GM18861 (cell line): ENCODE results near the gene ACSF3.
"Not testable (repeated sequence)": the region's sequence is repeated elsewhere in the genome, so short reads cannot be mapped to it uniquely, and the experiment has no call there.

Experiments used
- ATAC-seq: cut with Tn5 transposase; IDR thresholded peaks from one replicate; pipeline ENCODE4 v1.9.1; 2021; ENCODE audit not compliant: unreplicated experiment

ACSF3 gene

DNA sequence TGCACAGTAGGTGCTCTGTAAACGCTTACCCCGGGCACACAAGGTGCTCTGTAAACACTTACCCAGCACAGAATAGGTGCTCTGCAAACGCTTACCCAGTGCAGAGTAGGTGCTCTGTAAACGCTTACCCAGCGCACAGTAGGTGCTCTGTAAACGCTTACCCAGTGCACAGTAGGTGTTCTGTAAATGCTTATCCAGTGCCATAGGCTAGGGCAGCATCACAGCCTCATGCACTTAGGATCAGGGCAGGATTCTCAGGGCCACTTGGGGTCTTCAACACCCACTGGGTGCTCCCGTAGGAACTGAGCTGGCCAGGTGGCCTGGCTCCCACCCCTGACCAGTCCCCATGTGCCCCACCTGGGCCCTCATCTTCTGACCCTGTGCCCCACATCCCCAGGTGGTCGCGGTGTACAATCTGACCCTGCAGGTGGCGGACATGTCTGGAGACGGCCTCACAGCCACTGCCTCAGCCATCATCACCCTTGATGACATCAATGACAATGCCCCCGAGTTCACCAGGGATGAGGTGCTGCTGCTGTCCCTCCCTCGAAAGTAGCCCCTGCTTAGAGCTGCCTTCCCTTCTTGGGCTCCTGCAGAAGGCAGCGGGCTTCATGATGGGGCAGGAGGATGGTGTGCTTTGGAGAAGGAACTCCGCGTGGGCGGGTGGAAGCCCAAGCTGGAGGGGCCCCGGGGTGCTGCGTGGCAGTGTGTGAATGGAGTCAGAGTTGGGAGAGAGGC, 93.5 kb downstream of the ACSF3 start:
- no peak for ATAC-seq

DNA sequence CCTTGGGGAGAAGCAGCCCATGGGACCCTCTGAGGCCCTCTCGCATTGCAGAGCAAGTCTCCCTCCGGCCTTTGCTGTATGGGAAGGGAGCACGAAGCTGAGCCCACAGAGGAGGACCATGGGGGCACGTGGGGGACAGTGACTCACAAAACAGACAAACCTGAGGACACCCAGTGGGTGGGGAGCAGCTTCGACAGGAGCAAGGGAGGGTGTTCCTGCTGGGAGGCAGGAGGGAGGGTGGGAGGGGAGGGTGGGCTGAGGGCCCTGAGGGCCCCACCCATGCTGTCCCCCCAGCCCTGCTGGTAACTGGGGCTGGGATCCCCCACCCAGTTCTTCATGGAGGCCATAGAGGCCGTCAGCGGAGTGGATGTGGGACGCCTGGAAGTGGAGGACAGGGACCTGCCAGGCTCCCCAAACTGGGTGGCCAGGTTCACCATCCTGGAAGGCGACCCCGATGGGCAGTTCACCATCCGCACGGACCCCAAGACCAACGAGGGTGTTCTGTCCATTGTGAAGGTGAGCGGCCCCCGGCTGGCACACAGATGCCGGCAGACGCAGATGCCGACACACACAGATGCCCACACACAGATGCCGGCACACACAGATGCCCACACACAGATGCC, 94.2 kb downstream of the ACSF3 start:
- no peak for ATAC-seq

DNA sequence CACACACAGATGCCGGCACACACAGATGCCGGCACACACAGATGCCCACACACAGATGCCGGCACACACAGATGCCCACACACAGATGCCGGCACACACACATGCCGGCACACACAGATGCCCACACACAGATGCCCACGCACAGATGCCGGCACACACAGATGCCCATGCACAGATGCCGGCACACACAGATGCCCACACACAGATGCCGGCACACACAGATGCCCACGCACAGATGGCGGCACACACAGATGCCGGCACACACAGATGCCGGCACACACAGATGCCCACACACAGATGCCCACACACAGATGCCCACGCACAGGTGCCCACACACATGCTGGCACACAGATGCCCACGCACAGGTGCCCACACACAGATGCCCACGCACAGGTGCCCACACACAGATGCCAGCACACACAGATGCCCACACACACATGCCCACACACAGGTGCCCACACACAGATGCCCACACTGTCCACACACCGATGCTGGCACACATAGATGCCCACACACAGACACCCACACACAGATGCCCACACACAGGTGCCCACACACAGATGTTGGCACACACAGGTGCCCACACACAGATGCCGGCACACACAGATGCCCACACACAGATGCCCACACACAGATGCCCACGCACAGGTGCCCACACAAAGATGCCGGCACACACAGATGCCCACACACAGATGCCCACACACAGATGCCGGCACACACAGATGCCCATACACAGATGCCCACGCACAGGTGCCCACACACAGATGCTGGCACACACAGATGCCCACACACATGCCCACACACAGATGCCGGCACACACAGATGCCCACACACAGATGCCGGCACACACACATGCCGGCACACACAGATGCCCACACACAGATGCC, 95.1 kb downstream of the ACSF3 start:
- not testable (repeated sequence) for ATAC-seq

DNA sequence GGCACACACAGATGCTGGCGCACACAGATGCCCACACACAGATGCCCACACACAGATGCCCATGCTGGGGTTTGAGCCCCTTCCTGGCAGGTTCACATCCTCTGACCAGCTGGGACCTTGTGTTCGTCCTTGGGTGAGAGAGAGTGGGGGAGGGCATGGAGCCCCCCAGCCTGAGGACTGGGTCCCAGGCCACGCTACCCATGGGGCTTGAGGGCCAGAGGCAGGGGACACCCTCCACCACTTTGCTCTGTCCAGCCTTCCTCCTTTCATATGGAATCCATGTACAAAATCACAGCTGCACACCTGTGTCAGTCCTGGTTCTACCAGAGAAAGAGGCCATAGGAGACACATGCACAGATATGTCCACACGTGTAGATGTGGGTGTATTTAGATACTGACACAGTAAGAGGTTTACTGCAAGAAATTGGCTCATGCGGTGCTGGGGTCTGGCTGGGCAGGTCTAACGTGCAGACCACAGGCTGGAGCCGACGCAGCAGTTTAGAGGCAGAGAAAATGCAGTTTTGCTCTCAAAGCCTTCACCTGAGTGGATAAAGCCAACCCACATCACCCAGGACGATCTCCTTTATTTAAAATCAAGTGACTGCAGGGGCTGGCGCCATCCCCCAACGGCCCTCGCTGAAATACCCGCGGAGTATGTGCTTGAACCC, 95.8 kb downstream of the ACSF3 start:
- no peak for ATAC-seq

DNA sequence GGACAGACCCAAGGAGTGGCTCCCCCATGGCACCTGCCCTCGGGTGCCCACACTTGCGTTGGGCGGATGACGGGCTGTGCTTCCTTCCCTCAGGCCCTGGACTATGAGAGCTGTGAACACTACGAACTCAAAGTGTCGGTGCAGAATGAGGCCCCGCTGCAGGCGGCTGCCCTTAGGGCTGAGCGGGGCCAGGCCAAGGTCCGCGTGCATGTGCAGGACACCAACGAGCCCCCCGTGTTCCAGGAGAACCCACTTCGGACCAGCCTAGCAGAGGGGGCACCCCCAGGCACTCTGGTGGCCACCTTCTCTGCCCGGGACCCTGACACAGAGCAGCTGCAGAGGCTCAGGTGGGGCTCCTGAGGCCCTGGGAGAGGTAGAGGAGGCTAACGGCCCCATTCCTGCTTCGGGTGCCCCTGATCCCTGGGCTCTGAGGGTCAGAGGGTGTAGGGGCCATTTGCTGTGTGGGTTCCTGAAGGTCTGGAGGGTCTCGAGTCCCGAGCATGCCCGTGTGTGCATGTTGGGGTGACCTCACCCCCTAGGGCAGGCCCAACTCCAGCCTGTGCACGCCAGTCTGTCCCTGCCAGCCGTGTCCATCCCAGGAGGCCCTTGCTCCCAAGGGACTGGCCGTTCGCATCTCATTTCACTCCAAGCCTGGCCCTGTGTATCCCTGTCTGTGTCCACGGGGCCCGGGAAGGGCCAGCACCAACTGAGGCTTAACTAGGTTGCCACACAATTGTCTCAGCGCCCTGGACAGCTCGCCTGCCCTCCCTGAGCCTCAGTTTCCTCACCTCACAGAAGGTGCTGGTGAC, 96.7 kb downstream of the ACSF3 start:
- no peak for ATAC-seq

DNA sequence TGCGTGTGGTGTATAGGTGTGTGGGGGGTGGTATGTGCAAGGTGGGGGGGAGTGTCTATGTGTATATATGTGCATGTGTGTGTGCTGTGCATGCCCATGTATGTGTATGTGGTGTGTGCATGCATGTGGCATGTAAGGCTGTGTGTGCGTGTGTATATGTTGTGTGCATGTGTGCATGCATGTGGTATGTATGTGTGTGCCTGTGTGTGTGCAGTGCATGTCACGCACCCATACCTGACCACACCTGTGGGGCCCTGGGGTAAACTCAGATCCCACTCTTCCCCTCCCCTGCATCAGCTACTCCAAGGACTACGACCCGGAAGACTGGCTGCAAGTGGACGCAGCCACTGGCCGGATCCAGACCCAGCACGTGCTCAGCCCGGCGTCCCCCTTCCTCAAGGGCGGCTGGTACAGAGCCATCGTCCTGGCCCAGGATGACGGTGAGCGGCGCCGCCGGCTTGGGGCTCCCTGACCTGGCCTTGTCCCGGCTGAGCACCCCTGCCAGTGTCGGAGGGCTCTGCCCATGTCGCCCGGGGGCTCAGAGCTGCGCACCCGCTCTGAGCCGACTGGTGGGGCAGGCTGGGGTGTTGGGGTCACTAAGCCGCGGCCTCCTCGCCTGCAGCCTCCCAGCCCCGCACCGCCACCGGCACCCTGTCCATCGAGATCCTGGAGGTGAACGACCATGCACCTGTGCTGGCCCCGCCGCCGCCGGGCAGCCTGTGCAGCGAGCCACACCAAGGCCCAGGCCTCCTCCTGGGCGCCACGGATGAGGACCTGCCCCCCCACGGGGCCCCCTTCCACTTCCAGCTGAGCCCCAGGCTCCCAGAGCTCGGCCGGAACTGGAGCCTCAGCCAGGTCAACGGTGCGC, 97.6 kb downstream of the ACSF3 start:
- ATAC-seq: no peak

DNA sequence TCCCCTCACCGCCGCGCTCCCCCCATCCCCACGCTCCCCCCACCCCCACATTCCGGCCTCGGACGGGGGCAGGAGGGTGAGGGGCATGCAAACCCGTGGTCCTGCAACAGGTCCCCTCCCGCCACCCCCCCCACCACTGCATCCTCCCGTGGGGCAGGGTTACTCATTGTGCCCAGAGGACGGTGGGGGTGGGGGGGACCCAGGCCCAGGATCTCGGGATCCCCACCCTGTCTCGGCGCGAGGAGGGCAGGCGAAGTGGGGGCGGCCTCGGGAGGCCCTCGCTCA, 98.2 kb downstream of the ACSF3 start:
- ATAC-seq: no peak

DNA sequence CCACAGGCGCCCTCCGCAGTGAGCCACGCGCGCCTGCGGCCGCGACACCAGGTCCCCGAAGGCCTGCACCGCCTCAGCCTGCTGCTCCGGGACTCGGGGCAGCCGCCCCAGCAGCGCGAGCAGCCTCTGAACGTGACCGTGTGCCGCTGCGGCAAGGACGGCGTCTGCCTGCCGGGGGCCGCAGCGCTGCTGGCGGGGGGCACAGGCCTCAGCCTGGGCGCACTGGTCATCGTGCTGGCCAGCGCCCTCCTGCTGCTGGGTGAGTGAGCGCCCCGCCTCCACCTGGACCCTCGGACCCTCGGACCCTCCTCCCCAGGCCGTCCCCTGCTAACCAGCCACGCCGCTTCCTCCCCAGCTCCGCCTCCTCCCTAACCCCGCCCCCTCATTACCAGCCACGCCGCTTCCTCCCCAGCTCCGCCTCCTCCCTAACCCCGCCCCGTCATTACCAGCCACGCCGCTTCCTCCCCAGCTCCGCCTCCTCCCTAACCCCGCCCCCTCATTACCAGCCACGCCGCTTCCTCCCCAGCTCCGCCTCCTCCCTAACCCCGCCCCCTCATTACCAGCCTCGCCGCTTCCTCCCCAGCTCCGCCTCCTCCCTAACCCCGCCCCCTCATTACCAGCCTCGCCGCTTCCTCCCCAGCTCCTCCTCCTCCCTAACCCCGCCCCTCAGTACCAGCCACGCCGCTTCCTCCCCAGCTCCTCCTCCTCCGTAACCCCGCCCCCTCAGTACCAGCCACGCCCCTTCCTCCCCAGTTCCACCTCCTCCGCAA, 98.7 kb downstream of the ACSF3 start:
- ATAC-seq: not testable (repeated sequence)

DNA sequence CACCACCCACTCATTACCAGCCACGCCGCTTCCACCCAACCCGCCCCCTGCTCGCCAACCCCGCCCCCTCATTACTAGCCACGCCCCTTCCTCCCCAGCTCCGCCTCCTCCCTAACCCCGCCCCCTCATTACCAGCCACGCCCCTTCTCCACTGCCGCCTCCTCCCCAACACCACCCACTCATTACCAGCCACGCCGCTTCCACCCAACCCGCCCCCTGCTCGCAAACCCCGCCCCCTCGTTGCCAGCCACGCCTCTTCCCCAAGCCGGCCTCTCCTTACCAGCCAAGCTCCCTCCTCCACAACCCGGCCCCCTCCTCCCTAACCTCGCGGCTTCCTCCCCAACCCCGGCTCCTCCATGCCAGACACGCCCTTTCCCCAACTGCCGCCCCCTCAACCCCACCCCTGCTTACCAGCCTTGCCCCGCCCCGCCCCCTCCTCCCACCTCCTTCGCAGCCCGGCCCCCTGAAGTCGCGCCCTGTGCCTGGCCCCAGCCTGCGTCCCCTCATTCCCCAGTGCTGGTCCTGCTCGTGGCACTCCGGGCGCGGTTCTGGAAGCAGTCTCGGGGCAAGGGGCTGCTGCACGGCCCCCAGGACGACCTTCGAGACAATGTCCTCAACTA, 99.4 kb downstream of the ACSF3 start:
- no peak for ATAC-seq

DNA sequence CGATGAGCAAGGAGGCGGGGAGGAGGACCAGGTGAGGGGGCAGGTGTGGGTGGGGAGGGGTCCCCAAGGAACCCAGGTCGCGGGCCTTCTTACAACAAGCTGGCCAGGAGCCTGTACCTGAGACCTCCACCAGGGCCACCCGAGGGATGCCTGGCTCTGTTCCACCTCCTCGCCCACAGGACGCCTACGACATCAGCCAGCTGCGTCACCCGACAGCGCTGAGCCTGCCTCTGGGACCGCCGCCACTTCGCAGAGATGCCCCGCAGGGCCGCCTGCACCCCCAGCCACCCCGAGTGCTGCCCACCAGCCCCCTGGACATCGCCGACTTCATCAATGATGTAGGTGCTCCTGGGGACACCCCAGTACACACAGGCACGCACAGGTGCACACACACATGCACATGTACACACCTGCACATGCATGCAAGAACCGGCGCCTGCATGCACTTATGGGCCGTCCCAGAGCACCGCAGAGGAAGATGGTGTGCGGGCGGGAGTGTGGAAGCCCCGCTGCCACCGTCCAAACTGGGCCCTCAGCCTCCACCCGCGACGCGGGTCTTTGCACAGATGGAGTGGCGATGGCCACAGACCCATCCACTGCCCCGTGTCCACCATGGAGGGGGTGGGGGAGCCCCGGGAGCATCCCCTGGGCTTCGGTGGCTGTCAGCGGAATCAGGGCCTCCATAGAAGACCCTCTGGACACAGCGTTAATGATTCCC, 100.1 kb downstream of the ACSF3 start:
- ATAC-seq: no peak

DNA sequence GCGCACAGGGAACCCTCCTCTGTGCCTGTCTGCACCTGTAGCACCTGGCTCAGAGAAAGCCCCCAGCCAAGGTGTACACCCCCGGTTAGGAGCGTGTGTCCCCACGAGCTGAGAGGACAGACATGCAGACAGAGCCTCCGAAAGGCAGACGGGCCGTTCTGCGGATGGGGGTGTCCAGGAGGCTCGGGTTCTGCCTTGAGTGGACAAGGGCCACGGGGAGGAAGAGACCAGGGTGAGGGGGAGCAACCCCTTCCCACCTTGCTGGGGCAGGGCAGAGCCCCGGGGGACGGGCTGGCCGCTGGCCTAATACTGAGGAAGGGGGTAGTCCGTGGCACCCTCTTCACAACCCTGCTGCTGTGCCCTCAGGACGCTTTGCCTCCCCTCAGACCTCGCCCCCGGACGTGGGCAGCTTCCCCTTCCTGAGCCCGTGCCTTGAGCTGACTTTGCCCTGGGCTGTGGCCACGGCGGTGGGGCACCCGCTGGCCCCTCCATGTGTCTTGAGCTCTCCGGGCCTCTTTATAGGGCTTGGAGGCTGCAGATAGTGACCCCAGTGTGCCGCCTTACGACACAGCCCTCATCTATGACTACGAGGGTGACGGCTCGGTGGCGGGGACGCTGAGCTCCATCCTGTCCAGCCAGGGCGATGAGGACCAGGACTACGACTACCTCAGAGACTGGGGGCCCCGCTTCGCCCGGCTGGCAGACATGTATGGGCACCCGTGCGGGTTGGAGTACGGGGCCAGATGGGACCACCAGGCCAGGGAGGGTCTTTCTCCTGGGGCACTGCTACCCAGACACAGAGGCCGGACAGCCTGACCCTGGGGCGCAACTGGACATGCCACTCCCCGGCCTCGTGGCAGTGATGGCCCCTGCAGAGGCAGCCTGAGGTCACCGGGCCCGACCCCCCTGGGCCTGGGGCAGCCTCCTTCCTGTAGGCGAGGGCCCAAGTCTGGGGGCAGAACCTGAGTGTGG, 101.0 kb downstream of the ACSF3 start:
- ATAC-seq: no peak

DNA sequence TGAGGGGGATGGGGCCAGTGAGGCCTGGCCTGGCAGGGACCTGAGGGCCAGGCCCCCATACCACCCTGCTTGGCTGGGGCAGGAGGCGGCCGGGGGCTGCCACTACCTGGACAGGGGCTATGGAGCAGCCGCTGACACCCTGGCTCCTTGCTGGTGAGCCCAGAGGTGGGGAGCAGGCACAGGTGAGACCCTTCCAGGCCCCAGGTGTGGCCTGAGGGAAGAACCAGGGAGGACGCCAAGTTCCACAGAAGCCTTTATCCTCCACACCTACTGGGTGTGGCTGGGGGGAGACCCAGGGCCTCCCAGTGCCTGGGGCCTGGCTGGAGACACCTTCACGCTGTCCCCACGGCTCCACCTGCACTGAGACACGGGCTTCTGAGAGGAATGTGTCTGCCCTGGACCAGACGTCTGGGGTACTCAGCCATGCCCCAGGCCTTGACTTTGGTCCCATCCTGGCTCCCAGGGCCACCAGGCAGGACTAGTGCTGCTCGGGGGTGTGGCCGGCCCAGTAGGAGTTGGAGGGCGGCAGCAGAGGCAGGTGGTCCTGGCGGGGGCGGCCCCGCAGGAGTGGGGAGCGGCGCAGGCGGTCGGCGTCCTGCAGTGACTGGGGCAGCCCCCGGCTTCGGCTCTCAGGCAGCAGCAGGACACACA, 102.0 kb downstream of the ACSF3 start:
- no peak for ATAC-seq

DNA sequence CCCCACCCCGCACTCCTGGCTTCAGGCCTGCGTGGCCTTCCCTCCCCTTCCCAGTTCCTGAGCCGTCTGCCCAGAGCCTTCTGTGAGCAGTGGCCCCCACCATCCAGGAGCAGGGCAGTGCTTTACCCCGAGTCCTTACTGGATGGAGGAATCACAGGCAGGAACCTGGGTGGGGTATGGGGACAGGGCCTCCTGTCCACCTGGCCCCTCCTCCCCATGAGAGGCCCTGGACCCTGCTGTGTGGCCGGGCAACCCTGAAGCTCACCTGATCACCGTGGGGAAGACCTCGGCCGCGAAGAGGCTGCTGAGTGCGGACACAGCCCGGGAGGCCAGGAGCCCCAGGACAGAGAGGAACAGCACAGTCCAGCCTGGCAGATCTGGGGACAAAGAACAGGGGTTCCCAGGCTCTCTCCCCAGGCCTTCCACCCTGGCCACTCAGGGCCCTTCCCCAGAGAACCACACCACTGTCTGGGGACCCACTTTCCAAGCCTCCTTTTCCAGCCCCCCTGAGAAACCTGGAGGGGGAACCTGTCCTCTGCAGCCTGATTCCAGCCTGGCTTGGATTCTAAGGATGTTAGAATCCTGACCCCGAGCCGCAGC, 103.5 kb downstream of the ACSF3 start:
- ATAC-seq: no peak

DNA sequence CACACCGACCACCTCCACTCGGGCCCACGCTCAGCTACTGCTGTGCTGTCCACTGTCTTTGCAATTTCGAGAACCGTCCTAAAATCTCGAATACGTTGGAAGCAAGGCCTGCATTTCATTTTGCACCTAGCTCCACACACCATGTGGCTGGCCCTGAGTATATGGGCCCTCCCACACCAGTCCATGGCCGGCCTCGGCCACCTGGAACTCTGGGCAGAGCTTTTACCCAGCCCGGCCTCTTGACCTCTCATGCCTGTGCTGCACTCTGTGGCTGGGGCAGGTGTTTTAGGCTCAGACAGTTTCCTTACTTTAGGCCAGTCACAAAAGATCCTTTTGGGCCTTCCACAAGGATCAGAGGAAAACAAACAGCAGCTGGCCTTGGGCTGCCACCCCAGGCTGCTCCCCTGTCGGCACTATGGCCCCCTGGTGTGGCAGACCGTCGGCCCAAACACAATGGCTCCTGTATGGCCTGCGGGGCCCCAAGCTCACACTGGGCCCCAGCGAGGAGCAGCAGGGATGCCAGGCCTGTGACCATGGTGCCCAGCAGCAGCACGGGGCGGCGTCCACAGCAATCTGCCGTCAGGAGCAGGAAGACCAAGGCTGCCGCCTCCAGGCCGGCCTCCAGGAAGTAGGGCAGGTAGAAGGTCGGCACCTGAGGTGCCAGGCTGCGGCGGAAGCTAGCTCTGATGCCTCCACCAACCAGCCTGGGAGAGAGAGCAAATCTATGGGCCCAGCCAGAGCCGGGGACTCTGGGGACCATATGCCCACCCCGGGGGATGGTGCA, 104.2 kb downstream of the ACSF3 start:
- ATAC-seq: no peak
